ENCODE data around the gene CCDC15. TPM values are rescaled to one million over a fixed set of nuclear protein-coding genes. Genes with fewer than 3 reads are reported as not detected.
"Not testable (repeated sequence)": the region's sequence is repeated elsewhere in the genome, so short reads cannot be mapped to it uniquely, and the experiment has no call there.

The CCDC15 gene
- total RNA-seq, 1 donor from 2014 or later = 2.2 TPM

GRCh38 chr11:124942466-124943253, 11.3 kb upstream of the CCDC15 start:
- DNase-seq (ENCODE audit: low spot score) = no peak

GRCh38 chr11:124943254-124943616, 10.8 kb upstream of the CCDC15 start:
- DNase-seq (ENCODE audit: low spot score) = no peak

- no peak for DNase-seq (ENCODE audit: low spot score)
Measured at GRCh38 chr11:124943741-124944140, 10.3 kb upstream of the CCDC15 start.

- no peak for DNase-seq (ENCODE audit: low spot score)
Measured at GRCh38 chr11:124944565-124944964, 9.4 kb upstream of the CCDC15 start.

GRCh38 chr11:124945826-124946225, 8.2 kb upstream of the CCDC15 start:
- DNase-seq (ENCODE audit: low spot score) = no peak

DNA sequence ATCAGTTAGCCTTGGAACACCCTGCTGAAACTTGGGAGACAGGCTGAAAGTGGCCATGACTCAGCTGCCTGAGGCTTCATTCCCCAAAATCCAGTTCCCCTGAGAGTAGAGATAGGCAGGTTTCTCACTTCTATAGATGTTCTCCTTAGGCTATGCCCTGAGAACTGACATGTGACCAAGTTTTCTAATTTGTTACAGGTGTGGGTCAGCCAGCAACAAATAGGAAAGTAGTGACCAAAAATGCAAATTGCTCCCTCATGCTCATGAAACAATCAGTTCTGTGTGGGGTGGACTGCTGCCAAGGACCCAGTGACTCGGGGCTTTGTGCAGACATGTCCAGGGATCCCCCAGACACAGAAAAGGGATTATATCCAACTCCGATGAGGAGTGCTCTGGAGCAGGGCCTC, 7.3 kb upstream of the CCDC15 start:
- no peak for DNase-seq (ENCODE audit: low spot score)

GRCh38 chr11:124950601-124951330, 3.2 kb upstream of the CCDC15 start:
- DNase-seq (ENCODE audit: low spot score) = no peak

GRCh38 chr11:124951341-124951740, 2.7 kb upstream of the CCDC15 start:
- no peak for DNase-seq (ENCODE audit: low spot score)

- DNase-seq (ENCODE audit: low spot score) = no peak
Measured at GRCh38 chr11:124954590-124954955, 571 bp downstream of the CCDC15 start.

DNA sequence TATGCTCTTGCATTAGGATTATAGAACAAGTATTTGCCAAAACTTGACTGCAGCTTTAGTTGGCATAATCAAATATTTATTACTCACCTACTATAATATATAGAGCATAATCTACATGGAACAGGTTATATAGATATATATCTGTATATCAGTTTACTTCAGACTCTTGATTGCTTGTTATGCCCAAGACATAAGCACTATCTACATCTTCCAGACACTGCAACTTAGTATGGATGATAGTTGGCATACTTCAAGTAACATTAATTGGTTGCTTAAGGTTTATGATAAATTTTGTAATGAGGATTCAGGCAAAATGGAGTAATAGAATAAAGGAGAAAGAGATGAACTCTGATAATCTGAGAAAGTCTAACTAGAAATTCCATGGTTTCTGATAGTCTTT, 1.0 kb downstream of the CCDC15 start:
- DNase-seq (ENCODE audit: low spot score) = no peak

GRCh38 chr11:124961972-124962609, 8.1 kb downstream of the CCDC15 start:
- DNase-seq (ENCODE audit: low spot score) = no peak

DNA sequence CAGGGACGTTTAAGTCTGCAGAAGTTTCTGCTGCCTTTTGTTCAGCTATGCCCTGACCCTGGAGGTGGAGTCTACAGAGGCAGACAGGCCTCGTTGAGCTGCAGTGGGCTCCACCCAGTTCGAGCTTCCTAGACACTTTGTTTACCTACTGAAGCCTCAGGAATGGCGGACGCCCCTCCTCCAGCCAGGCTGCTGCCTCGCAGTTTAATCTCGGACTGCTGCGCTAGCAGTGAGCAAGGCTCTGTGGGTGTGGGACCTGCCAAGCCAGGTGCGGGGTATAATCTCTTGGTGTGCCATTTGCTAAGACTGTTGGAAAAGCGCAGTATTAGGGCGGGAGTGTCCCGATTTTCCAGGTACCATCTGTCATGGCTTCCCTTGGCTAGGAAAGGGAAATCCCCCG, 14.2 kb downstream of the CCDC15 start:
- DNase-seq (ENCODE audit: low spot score) = not testable (repeated sequence)

DNA sequence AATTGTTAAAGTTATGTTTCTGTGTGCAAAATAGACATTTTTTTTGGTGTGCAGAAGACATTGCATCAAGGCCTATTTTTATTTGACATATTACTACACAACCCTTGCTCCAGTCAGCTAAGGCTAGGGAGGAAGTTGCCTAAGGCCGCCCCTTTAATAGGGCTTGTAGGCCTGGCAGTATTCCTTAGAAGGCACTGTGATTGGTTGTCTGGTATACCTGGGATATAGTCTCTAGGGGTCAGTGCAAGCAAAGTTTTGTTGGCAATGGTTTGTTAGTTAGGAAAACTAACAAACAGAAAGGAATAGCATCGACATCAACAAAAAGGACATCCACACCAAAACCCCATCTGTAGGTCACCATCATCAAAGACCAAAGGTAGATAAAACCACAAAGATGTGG, 16.9 kb downstream of the CCDC15 start:
- DNase-seq (ENCODE audit: low spot score) = no peak

- no peak for DNase-seq (ENCODE audit: low spot score)
Measured at GRCh38 chr11:124971810-124972209, 17.8 kb downstream of the CCDC15 start.

GRCh38 chr11:124976531-124976930, 22.5 kb downstream of the CCDC15 start:
- DNase-seq (ENCODE audit: low spot score) = no peak

- DNase-seq (ENCODE audit: low spot score) = no peak
Measured at GRCh38 chr11:124977006-124977405, 23.0 kb downstream of the CCDC15 start.

DNA sequence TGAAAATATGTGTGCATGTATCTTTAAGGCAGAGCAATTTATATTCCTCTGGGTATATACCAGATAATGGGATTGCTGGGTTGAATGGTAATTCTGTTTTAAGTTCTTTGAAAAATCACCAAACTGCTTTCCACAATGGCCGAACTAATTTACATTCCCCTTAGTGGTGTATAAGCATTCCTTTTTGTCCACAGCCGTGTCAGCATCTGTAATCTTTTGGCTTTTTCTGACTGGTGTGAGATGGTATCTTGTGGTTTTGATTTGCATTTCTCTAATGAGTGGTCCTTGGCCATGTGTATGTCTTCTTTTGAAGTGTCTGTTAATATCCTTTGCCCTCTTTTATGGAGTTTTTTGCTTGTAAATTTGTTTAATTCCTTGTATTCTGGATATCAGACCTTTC, 24.3 kb downstream of the CCDC15 start:
- DNase-seq (ENCODE audit: low spot score) = no peak

DNA sequence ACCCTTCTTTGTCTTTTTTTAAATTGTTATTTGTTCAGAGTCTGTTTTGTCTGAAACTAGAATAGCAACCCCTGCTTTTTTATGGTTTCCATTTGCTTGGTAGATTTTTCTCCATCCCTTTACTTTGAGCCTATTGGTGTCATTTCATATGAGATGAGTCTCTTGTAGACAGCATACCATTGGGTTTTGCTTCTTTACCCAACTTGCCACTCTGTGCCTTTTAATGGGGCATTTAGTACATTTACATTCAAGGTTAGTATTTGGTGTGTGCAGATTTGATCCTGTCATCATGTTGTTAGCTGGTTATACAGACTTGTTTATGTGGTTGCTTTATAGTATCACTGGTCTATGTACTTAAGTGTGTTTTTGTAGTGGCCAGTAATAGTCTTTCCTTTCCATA, 28.0 kb downstream of the CCDC15 start:
- no peak for DNase-seq (ENCODE audit: low spot score)

DNA sequence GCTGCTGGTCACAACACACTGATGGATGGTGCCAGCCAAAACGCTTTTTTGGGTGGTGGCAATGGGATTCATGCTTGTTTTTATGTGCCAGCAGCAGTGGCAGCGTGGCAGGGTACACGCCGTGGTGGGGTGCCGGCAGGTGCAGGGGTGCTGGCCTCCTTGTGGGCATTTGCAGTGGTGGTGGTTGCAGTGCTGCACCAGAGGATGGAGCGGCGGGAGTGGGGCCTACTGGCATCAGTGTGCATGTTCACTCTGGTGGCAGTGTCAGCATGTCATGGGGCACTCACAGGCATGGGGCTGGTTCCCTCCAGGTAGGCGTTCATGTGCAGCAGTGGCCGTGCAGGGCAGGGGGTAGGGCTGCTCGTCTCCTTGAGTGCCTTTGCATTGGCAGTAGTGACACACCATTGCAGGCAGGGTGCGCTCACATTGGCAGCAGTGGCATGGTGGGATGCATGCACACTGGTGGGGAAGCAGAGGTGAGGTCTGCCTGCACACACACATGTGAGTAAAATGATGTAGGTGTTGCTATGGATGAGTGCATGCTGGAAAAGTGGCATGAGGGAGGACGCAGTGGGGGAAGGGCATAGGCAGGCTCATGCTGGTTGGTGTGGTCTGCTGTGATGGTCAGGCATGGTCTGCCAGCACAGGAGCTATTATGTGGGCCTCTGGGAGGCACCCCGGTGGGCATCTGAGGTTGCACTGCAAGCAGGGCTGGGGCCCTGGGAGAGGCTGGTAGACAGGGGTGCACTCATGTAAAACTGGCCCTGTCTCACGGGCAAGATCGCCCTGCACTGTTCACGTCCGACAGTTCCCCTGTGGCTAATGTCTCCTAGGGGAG, 29.9 kb downstream of the CCDC15 start:
- no peak for DNase-seq (ENCODE audit: low spot score)

DNA sequence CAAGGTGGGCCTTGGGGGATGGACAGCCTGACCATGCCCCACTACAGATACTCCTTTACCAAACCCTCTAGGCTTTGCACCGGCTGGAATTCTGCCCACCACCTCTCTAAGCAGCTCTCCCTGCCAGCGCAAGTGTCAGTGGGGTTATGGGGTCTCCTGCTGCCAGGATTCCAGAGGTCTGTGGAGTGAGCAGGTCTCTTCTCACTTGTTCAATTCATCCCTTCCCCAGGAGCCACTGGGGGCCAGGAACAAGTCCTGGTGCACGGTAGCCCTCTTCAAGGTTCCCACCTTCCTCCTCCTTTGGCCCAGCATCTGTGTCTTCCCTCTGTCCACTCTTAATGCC, 30.5 kb downstream of the CCDC15 start:
- DNase-seq (ENCODE audit: low spot score) = no peak

DNA sequence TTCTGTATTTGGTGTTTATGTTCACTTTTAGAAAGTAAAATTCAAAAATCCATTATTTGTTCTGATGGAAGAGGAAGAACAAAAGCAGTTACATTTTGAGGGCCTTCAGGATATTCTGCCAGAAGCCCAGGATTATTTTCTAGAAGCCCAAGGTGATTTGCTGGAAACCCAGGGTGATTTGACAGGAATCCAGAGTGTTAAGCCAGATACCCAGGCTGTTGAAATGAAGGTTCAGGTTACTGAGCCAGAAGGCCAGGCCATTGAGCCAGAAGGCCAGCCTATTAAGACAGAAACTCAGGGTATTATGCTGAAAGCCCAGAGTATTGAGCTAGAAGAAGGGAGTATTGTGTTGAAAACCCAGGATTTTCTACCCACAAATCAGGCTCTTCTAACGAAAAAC, 33.1 kb downstream of the CCDC15 start:
- DNase-seq (ENCODE audit: low spot score) = no peak

- no peak for DNase-seq (ENCODE audit: low spot score)
Measured at GRCh38 chr11:124988063-124988462, 34.1 kb downstream of the CCDC15 start.

Measured in ureter (tissue), 1 donor.